Measurements from ENCODE around the gene RPS6KA4. TPM values are rescaled to one million over a fixed set of nuclear protein-coding genes. Genes with fewer than 3 reads are reported as not detected.

Gene RPS6KA4
- total RNA-seq, 1 experiment from 2014 or later, result 77.4 TPM

- no peak for DNase-seq (ENCODE audit: low spot score)
Measured at GRCh38 chr11:64348383-64349024, 10.5 kb upstream of the RPS6KA4 start.

GRCh38 chr11:64349025-64349387 is 10.0 kb upstream of the RPS6KA4 start:
- no peak for DNase-seq (ENCODE audit: low spot score)

GRCh38 chr11:64349404-64349803 is 9.6 kb upstream of the RPS6KA4 start:
- no peak for DNase-seq (ENCODE audit: low spot score)

GRCh38 chr11:64351136-64351631 is 7.8 kb upstream of the RPS6KA4 start:
- DNase-seq (ENCODE audit: low spot score), result no peak

GRCh38 chr11:64352099-64352994 is 6.6 kb upstream of the RPS6KA4 start:
- no peak for DNase-seq (ENCODE audit: low spot score)

GRCh38 chr11:64352995-64353714 is 5.8 kb upstream of the RPS6KA4 start:
- no peak for DNase-seq (ENCODE audit: low spot score)

GRCh38 chr11:64353715-64354506 is 5.1 kb upstream of the RPS6KA4 start:
- DNase-seq (ENCODE audit: low spot score), result no peak

- DNase-seq (ENCODE audit: low spot score), result peak; percentile 79
Measured at GRCh38 chr11:64355078-64355940, 3.7 kb upstream of the RPS6KA4 start.

- peak; percentile 57 for DNase-seq (ENCODE audit: low spot score)
Measured at GRCh38 chr11:64356498-64357411, 2.2 kb upstream of the RPS6KA4 start.

GRCh38 chr11:64357446-64357845 is 1.5 kb upstream of the RPS6KA4 start:
- DNase-seq (ENCODE audit: low spot score), result no peak

GRCh38 chr11:64357904-64358535 is 942 bp upstream of the RPS6KA4 start:
- DNase-seq (ENCODE audit: low spot score), result peak; percentile 87

GRCh38 chr11:64358536-64358906 is 441 bp upstream of the RPS6KA4 start:
- DNase-seq (ENCODE audit: low spot score), result no peak

GRCh38 chr11:64359712-64360445 is 917 bp downstream of the RPS6KA4 start:
- DNase-seq (ENCODE audit: low spot score), result no peak

GRCh38 chr11:64360448-64360921 is 1.5 kb downstream of the RPS6KA4 start:
- DNase-seq (ENCODE audit: low spot score), result no peak

- DNase-seq (ENCODE audit: low spot score), result no peak
Measured at GRCh38 chr11:64361659-64362058, 2.7 kb downstream of the RPS6KA4 start.

- DNase-seq (ENCODE audit: low spot score), result no peak
Measured at GRCh38 chr11:64362339-64362738, 3.4 kb downstream of the RPS6KA4 start.

- DNase-seq (ENCODE audit: low spot score), result no peak
Measured at GRCh38 chr11:64364435-64364834, 5.5 kb downstream of the RPS6KA4 start.

GRCh38 chr11:64364911-64365310 is 5.9 kb downstream of the RPS6KA4 start:
- no peak for DNase-seq (ENCODE audit: low spot score)
